ENCODE results near the gene RPL37.
"Not testable (repeated sequence)": the region's sequence is repeated elsewhere in the genome, so short reads cannot be mapped to it uniquely, and the experiment has no call there.

RPL37 gene

GRCh38 chr5:40796487-40796889 lies 38.5 kb downstream of the RPL37 start:
- DNase-seq: no peak

DNA sequence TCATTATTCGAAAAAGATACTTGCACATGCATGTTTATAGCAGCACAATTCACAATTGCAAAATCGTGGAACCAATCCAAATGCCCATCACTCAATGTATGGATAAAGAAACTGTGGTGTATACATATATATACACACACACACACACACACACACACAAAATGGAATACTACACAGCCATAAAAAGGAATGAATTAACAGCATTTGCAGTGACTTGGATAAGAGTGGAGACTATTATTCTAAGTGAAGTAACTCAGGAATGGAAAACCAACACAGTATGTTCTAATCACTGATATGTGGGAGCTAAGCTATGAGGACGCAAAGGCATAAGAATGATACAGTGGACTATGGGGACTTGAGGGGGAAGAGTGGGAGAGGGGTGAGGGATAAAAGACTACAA lies 40.1 kb downstream of the RPL37 start:
- DNase-seq: not testable (repeated sequence)

DNA sequence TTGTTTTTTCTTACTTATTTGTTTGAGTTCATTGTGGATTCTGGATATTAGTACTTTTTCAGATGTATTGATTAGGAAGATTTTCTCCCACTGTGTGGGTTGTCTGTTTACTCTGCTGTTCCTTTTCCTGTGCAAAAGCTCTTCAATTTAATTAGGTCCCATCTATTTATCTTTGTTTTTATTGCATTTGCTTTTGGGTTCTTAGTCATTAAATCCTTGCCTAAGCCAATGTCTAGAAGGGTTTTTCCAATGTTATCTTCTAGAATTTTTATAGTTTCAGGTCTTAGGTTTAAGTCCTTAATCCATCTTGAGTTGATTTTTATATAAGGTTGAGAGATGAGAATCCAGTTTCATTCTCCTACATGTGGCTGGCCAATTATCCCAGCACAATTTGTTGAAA lies 40.7 kb downstream of the RPL37 start:
- not testable (repeated sequence) for DNase-seq

DNA sequence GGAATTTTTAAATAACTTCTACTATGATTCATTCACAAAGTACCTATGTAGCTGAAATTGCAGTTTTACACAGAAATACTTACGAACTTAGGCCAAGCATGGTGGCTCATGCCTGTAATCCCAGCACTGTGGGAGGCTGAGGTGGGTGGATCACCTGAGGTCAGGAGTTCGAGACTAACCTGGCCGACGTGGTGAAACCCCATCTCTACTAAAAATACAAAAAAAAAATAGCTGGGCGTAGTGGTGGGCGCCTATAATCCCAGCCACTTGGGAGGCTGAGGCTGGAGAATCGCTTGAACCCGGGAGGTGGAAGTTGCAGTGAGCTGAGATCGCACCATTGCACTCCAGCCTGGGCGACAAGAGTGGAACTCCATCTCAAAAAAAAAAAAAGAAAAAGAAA lies 42.3 kb downstream of the RPL37 start:
- not testable (repeated sequence) for DNase-seq

GRCh38 chr5:40791715-40792139 lies 43.3 kb downstream of the RPL37 start:
- no peak for DNase-seq

- no peak for DNase-seq
Measured at GRCh38 chr5:40790947-40791593, 44.0 kb downstream of the RPL37 start.

GRCh38 chr5:40788941-40789340 lies 46.1 kb downstream of the RPL37 start:
- DNase-seq: not testable (repeated sequence)

DNA sequence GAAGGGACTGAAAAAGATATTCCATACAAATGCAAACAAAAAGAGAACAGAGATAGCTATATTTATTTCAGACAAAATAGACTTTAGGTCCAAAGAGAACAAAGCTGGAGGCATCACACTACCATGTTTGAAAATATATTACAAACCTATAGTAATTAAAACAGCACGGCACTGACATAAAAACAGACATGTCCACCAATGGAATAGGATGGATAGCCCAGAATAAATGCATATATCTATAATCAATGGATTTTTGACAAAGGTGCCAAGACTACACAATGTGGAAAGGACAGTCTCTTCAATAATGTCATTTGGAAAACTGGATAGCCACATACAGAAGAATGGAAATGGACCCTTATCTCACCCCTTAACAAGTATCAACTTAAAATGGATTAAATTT lies 47.0 kb downstream of the RPL37 start:
- DNase-seq: no peak

DNA sequence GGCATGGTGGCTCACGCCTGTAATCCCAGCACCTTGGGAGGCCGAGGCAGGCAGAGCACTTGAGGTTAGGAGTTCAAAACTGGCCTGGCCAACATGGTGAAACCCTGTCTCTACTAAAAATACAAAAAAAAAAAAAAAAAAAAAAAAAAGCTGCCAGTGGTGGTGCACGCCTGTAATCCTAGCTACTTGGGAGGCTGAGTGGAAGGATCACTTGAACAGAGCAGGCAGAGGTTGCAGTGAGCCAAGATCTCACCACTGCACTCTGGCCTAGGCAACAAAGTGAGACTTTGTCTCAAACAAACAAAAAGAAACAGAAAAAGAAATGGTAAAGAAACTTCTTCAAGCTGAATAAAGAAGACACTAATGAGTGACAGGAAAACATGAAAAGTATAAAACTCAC lies 48.4 kb downstream of the RPL37 start:
- not testable (repeated sequence) for DNase-seq

GRCh38 chr5:40784916-40785315 lies 50.1 kb downstream of the RPL37 start:
- DNase-seq: no peak

GRCh38 chr5:40784027-40784653 lies 50.9 kb downstream of the RPL37 start:
- DNase-seq: no peak

DNA sequence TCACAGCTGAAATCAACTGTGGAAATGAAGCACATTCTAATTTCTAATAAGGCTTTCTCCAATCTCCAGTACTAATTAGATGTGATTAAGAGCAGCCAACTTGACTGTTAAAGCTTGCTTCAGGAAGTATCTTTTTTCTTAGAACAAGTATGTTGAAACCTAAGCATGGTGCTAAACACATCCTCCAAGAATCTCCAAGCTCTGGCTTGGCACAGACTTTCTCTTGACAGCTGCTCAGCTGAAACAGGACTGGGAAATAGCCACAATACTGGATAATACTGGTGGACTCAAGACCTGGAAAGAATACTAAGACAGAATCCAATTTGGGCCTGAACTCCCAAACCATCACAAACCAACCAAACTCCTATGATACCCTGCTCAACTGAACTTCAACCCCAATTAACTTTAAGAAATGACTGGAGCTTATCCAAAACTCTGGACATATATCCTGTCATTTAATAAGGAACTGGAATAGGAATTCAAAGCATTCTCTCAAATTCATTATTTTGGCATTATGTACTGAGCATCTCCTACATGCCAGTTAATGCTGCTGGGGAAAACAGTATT lies 53.1 kb downstream of the RPL37 start:
- no peak for DNase-seq

GRCh38 chr5:40780858-40781257 lies 54.2 kb downstream of the RPL37 start:
- no peak for DNase-seq

DNA sequence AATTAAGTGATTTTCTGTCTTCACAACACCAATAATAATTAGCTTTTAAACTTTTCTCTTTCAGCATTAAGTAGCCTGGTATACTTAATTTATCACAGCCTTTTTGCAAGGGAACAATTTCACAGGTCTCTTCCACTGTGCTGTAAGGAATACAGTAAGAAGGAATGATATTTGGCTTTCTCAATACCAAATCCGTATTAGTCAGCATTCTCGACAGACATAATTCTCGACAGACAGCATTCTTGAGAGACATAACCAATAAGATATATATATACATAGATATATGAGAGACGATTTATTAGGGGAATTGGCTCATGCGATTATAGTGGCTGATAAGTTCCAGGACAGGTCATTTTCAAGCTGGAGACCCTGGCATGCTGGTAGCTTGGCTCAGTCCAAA lies 54.8 kb downstream of the RPL37 start:
- DNase-seq: no peak

DNA sequence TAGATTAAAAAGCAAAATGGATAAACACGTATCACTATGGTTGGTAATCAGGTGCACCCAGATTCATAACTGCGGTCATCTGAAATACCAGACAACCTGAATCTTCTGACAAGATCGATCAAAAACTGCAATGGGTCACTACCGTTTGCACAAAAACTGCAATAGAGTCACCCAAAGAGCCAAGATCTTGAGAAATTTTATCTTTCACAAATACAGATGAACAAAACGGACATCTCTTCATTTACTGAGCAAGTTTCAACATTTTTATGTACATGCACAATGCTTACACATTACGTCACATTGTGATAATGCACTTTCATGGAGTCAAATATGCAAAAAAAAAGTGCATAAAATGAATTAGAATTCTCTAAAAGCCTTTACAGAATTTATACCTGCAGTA lies 55.5 kb downstream of the RPL37 start:
- no peak for DNase-seq

- DNase-seq: no peak
Measured at GRCh38 chr5:40778133-40778532, 56.9 kb downstream of the RPL37 start.

DNA sequence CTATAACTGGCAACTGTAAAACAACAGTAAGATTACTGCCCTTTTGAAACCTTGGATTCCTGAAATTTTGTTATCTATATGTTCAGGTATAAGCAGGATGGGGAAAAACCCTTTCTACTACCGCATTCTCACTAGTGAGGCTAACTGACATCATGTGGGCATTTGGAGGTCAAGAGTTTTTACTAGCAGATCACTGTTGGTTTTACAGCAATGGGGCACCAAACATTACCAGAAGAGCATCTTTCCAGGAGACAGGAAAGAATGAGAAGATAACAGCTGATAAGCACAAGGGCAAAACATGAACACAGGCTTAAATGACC lies 58.4 kb downstream of the RPL37 start:
- no peak for DNase-seq

GRCh38 chr5:40775846-40776657 lies 59.0 kb downstream of the RPL37 start:
- no peak for DNase-seq

All from activated gamma-delta T cell (primary cell).